HG03378 (cell line): Measurements from ENCODE around the gene SRGN.
"Not testable (repeated sequence)": the region's sequence is repeated elsewhere in the genome, so short reads cannot be mapped to it uniquely, and the experiment has no call there.

Experiments used
- ATAC-seq: cut with Tn5 transposase; IDR thresholded peaks from one replicate; pipeline ENCODE4 v1.9.1; 2021; ENCODE audit warnings: mild to moderate bottlenecking, moderate library complexity; ENCODE audit not compliant: unreplicated experiment

The SRGN gene

GRCh38 chr10:69125554-69125953, 37.7 kb downstream of the SRGN start:
- ATAC-seq = no peak

- ATAC-seq = no peak
These were observed 42.3 kb downstream of the SRGN start for GRCh38 chr10:69130251-69130650.

DNA sequence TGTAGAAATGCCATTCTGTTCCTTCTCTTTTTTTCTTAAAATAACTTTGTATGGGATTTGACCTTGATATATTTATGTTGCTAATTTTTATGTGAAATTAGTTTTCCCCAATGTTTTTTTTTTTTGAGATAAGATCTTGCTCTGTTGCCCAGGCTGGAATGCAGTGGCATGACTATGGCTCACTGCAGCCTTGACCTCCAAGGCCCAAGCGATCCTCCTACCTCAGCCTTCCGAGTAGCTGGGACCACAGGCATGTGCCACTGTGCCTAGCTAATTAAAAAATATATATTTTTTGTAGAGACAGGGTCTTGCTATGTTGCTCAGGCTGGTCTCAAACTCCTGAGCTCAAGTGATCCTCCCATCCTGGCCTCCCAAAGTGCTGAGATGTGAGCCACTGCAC, 52.1 kb downstream of the SRGN start:
- no peak for ATAC-seq

DNA sequence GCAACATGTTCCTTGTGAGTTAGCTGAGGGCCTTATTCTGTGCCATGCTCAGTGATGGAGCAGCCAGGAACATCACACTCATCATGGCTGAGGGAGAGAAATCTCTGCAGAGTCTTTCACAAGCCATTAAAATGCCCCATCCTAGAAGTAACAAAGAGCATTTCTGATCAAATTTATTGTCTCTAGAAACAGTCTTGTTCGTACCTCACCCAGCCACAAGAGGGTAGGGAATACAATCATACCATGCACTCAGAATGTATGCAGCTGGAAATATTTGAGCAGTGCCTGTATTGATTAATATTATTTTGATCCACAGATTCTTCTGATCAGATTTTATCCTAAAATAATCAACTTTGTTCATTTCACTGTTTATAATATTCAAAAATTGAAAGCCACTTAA, 53.4 kb downstream of the SRGN start:
- no peak for ATAC-seq

DNA sequence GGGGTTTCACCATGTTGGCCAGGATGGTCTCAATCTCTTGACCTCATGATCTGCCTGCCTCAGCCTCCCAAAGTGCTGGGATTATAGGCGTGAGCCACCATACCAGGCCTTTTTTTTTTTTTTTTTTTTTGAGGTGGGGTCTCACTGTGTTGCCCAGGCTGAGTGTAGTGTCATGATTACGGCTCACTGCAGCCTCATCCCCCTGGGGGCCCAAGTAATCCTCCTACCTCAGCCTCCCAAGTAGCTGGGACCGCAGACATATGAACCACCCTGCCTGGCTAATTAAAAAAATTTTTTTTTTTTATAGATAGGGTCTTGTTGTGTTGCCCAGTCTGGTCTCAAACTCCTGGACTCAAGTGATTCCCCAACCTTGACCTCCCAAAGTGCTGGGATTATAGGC, 54.2 kb downstream of the SRGN start:
- ATAC-seq = not testable (repeated sequence)

DNA sequence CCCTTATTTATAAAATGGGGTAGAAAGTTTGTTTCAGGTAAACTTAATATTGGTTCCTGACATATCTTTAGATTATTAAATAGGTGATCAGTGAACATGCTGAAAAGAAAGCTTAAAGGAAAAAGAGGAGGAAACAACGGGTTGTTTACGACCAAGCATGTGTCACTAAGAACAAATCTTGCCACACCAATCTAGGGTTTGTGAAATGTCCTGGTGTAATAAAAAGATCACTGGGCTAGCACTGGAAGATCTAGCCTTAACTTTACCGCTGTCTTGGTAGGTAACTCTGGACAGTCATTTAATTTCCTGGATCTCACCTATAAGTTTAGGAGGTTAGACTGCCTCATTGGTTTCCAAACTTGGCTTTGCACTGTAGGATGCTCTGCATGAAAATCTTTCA, 55.1 kb downstream of the SRGN start:
- no peak for ATAC-seq

- ATAC-seq = no peak
These were observed 57.4 kb downstream of the SRGN start for GRCh38 chr10:69145329-69145728.

DNA sequence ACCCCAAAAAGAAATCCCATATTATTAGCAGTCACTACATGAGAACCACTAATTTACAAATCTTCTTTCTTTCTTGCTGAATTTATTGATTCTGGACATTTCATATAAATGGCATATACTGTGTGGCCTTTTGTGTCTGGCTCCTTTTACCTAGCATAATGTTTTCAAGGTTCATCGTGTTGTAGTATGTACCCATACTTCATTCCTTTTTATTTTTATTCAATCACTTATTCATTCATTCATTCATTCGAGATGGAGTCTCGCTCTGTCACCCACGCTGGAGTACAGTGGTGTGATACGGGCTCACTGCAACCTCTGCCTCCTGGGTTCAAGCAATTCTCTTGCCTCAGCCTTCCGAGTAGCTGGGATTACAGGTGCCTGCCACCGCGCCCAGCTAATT, 58.0 kb downstream of the SRGN start:
- no peak for ATAC-seq

GRCh38 chr10:69146759-69147158, 58.9 kb downstream of the SRGN start:
- ATAC-seq = no peak

- no peak for ATAC-seq
These were observed 64.1 kb downstream of the SRGN start for GRCh38 chr10:69151984-69152383.

- ATAC-seq = no peak
These were observed 65.3 kb downstream of the SRGN start for GRCh38 chr10:69153227-69153626.
